ENCODE data around the gene VEGFD.

VEGFD gene

GRCh38 chrX:15350329-15350996, 33.8 kb downstream of the VEGFD start:
- no peak overlapping the region for H3K4me2 ChIP-seq
- TF ChIP-seq CTCF (conservative IDR thresholded peaks at IDR 0.05; ENCODE audit: low read depth, low read length), result no peak
- H3K9ac ChIP-seq, result no peak overlapping the region
- H4K20me1 ChIP-seq (ENCODE audit: insufficient read depth), result no peaks in the 10 kb centered on the region
- no peaks in the 10 kb centered on the region for H3K36me3 ChIP-seq (ENCODE audit: insufficient read depth)
- H3K4me3 ChIP-seq (IDR thresholded peaks at IDR 0.05; ENCODE audit: insufficient read depth, low read depth, low read length), result no peak overlapping the region
- H3K27me3 ChIP-seq (ENCODE audit: insufficient read depth, low read depth), result no peaks in the 10 kb centered on the region
- no peaks in the 10 kb centered on the region for H3K4me1 ChIP-seq (ENCODE audit: low read depth, poor library complexity, severe bottlenecking)
- H2AFZ ChIP-seq (ENCODE audit: low read depth), result no peak overlapping the region
- H3K27ac ChIP-seq, result no peak overlapping the region
- H3K79me2 ChIP-seq (ENCODE audit: insufficient read depth, low read depth), result no peaks in the 10 kb centered on the region

GRCh38 chrX:15349046-15349445, 35.2 kb downstream of the VEGFD start:
- Histone ChIP-seq H3K79me2 (ENCODE audit: insufficient read depth, low read depth) (no peaks in the 10 kb centered on the region), H3K4me3 (IDR thresholded peaks at IDR 0.05; ENCODE audit: insufficient read depth, low read depth, low read length) (no peak overlapping the region), H3K27ac (no peak overlapping the region), H3K36me3 (ENCODE audit: insufficient read depth) (no peaks in the 10 kb centered on the region), H4K20me1 (ENCODE audit: insufficient read depth) (no peaks in the 10 kb centered on the region), H3K4me1 (ENCODE audit: low read depth, poor library complexity, severe bottlenecking) (no peaks in the 10 kb centered on the region), H3K4me2 (no peak overlapping the region), H3K9ac (no peak overlapping the region), H3K27me3 (ENCODE audit: insufficient read depth, low read depth) (no peaks in the 10 kb centered on the region), H2AFZ (ENCODE audit: low read depth) (no peak overlapping the region)
- peak; percentile 64 for TF ChIP-seq CTCF (conservative IDR thresholded peaks at IDR 0.05; ENCODE audit: low read depth, low read length)

GRCh38 chrX:15345976-15346375, 38.2 kb downstream of the VEGFD start:
- no peaks in the 10 kb centered on the region for H3K4me1 ChIP-seq (ENCODE audit: low read depth, poor library complexity, severe bottlenecking)
- TF ChIP-seq CTCF (conservative IDR thresholded peaks at IDR 0.05; ENCODE audit: low read depth, low read length), result no peak
- no peak overlapping the region for H2AFZ ChIP-seq (ENCODE audit: low read depth)

GRCh38 chrX:15344106-15344505, 40.1 kb downstream of the VEGFD start:
- Histone ChIP-seq H2AFZ (ENCODE audit: low read depth) (no peak overlapping the region), H3K27me3 (ENCODE audit: insufficient read depth, low read depth) (no peaks in the 10 kb centered on the region), H3K4me1 (ENCODE audit: low read depth, poor library complexity, severe bottlenecking) (no peaks in the 10 kb centered on the region), H4K20me1 (ENCODE audit: insufficient read depth) (no peaks in the 10 kb centered on the region), H3K36me3 (ENCODE audit: insufficient read depth) (no peaks in the 10 kb centered on the region), H3K79me2 (ENCODE audit: insufficient read depth, low read depth) (no peaks in the 10 kb centered on the region), H3K9ac (no peak overlapping the region), H3K4me3 (IDR thresholded peaks at IDR 0.05; ENCODE audit: insufficient read depth, low read depth, low read length) (no peak overlapping the region), H3K4me2 (no peak overlapping the region), H3K27ac (no peak overlapping the region)
- no peak for TF ChIP-seq CTCF (conservative IDR thresholded peaks at IDR 0.05; ENCODE audit: low read depth, low read length)

More at GRCh38 chrX:15345976-15346375, 38.2 kb downstream of the VEGFD start:
- H3K36me3 ChIP-seq (ENCODE audit: insufficient read depth), result no peaks in the 10 kb centered on the region
- no peaks in the 10 kb centered on the region for H3K79me2 ChIP-seq (ENCODE audit: insufficient read depth, low read depth)
- H3K9ac ChIP-seq, result no peak overlapping the region
- no peak overlapping the region for H3K4me3 ChIP-seq (IDR thresholded peaks at IDR 0.05; ENCODE audit: insufficient read depth, low read depth, low read length)
- H3K4me2 ChIP-seq, result no peak overlapping the region
- no peaks in the 10 kb centered on the region for H4K20me1 ChIP-seq (ENCODE audit: insufficient read depth)
- no peak overlapping the region for H3K27ac ChIP-seq
- H3K27me3 ChIP-seq (ENCODE audit: insufficient read depth, low read depth), result no peaks in the 10 kb centered on the region

Data from KMS-11 (cell line).